GM12892 (cell line): ENCODE data around the gene ARHGAP24.

ENCODE experiments used
- POLR2A ChIP-seq: IDR thresholded peaks from 2 replicates; pipeline ENCODE4 v1.6.1; 2011; ENCODE audit warnings: low read depth, low read length, control low read depth
- POLR2AphosphoS5 ChIP-seq: IDR thresholded peaks from 2 replicates; pipeline ENCODE4 v1.6.1; 2011; ENCODE audit warnings: low read depth, low read length, control low read depth

DNA sequence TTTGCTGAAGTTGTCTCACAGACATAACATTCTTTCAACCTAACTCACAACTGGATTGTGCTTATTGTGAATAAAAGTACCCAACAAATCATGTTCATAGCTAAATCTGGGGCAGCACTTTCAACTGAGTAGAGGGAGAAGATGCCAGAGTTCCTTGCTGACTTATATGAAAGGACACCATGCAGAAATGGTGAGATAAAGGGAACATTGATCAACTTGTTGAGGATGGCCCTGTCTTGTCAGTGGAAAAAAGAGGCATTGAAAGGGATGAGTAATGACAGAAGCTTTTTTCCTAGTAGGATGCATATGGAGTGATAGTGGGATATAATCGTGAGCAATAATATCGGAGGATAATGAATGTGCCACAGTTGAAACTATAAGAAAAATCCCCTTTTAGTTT lies 221.7 kb downstream of the ARHGAP24 start:
- no peak for TF ChIP-seq POLR2A
- no peak for TF ChIP-seq POLR2AphosphoS5
